Ovary (tissue), 3 donors: ENCODE results near the gene XPNPEP1.

ENCODE experiments used
- CTCF ChIP-seq, 3 donors: fragments of 450-650 bp in 2 of 3; fragments of 200-600 bp in 1 of 3; IDR thresholded peaks; one replicate each; pipeline versions ENCODE4 v1.5.1 to v1.8.0; 2016 to 2022; ENCODE audit warnings: antibody characterized with exemption in 3 of 3, mild to moderate bottlenecking in 1 of 3
- POLR2A ChIP-seq: fragments of 450-650 bp; IDR thresholded peaks from one replicate; pipeline ENCODE4 v1.6.1; 2017; ENCODE audit warnings: antibody characterized with exemption, mild to moderate bottlenecking, moderate library complexity
- donor health status: DM: no; HTN: no; CAD: no.

- TF ChIP-seq POLR2A (no peak), CTCF (IDR thresholded peaks at IDR 0.05) (no peak)
These were observed 51.8 kb downstream of the XPNPEP1 start for GRCh38 chr10:109871476-109871875.
